Measurements from ENCODE around the gene EMC10.
"Not testable (repeated sequence)": the region's sequence is repeated elsewhere in the genome, so short reads cannot be mapped to it uniquely, and the experiment has no call there.

Gene EMC10

DNA sequence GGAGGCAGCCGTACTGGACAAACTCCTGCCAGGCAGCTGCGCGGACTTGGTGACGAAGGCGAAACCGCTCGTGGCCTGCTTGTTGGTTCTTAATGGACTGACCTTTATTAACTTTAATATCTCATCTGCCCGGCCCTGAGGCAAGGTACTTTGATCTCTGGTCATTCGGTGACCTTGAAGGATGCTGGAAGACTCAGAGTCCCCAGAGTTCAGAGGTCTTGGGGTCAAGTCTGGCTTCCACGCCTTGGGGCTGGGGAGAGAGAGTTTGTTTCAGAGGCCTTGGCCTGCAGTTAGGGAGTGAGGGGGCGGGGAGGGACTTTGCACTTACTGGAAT lies 9.6 kb upstream of the EMC10 start:
- TF ChIP-seq, protein P1, sequence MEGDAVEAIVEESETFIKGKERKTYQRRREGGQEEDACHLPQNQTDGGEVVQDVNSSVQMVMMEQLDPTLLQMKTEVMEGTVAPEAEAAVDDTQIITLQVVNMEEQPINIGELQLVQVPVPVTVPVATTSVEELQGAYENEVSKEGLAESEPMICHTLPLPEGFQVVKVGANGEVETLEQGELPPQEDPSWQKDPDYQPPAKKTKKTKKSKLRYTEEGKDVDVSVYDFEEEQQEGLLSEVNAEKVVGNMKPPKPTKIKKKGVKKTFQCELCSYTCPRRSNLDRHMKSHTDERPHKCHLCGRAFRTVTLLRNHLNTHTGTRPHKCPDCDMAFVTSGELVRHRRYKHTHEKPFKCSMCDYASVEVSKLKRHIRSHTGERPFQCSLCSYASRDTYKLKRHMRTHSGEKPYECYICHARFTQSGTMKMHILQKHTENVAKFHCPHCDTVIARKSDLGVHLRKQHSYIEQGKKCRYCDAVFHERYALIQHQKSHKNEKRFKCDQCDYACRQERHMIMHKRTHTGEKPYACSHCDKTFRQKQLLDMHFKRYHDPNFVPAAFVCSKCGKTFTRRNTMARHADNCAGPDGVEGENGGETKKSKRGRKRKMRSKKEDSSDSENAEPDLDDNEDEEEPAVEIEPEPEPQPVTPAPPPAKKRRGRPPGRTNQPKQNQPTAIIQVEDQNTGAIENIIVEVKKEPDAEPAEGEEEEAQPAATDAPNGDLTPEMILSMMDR (IDR thresholded peaks at IDR 0.05; ENCODE audit: borderline replicate concordance, control extremely low read depth, extremely low read depth, insufficient read depth, missing control alignments), result no peak
- in situ Hi-C loops (cut with MboI; ENCODE audit: low sequenced_read_pairs, unreplicated experiment), result no loop called here
- DNase-seq (ENCODE audit: low spot score), result no peak

DNA sequence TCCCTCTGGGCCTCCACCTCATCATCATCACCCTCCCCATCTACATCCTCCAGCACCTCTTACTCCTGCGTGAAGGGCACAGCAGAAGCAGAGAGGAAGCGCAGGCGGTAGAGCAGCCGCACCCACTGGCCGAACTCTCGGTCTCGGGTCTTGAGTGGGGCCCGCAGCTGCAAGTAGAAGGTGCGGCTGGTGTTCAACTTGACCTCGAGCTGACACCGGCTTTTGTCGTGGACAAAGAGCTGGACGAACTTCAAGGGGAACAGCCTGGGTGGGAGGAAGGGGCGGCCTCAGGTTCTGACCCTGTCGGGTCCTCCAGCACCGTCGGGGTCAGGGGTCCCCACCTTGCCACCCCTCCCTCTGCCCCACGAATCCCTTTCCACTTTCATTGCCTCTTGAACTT lies 8.7 kb upstream of the EMC10 start:
- TF ChIP-seq, protein P1 (IDR thresholded peaks at IDR 0.05; ENCODE audit: borderline replicate concordance, control extremely low read depth, extremely low read depth, insufficient read depth, missing control alignments), result no peak
- DNase-seq (ENCODE audit: low spot score), result no peak
- in situ Hi-C loops (cut with MboI; ENCODE audit: low sequenced_read_pairs, unreplicated experiment), result no loop called here

DNA sequence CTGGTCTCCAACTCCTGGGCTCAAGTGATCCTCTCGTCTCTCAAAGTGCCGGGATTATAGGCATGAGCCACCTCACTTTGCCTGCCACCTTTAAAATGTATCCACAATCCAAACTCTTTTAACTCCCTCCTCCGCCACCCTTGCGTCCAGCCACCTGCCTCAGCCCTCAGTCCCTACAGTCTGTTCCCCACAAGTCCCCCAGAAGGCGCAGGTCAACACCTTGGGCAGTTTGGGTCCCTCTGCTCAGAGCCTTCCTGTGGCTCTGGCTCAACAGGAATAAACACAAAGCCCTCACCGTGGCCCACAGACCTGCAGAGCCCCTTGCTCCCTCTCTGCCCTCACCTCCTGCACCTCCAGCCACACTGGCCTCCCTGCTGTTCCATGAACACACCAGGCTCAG lies 7.5 kb upstream of the EMC10 start:
- no peak for DNase-seq (ENCODE audit: low spot score)
- TF ChIP-seq, protein P1 (IDR thresholded peaks at IDR 0.05; ENCODE audit: borderline replicate concordance, control extremely low read depth, extremely low read depth, insufficient read depth, missing control alignments), result no peak
- in situ Hi-C loops (cut with MboI; ENCODE audit: low sequenced_read_pairs, unreplicated experiment), result no loop called here

DNA sequence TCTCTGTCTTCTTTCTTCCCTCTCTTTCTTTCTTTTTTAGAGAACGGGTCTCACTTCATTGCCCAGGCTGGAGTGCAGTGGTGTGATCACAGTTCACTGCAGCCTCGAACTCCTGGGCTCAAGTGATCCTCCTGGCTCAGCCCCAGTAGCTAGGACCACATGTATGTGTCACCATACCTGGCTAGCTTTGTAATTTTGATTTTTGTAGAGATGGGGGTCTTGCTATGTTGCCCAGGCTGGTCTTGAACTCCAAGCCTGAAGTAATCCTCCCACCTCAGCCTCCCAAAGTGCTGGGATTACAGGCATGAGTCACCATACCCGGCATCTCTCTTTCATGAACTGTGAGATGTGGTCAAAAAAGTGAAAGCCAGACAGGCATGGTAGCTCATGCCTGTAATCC lies 3.0 kb upstream of the EMC10 start:
- in situ Hi-C loops (cut with MboI; ENCODE audit: low sequenced_read_pairs, unreplicated experiment); DNase-seq (ENCODE audit: low spot score): not testable (repeated sequence)

DNA sequence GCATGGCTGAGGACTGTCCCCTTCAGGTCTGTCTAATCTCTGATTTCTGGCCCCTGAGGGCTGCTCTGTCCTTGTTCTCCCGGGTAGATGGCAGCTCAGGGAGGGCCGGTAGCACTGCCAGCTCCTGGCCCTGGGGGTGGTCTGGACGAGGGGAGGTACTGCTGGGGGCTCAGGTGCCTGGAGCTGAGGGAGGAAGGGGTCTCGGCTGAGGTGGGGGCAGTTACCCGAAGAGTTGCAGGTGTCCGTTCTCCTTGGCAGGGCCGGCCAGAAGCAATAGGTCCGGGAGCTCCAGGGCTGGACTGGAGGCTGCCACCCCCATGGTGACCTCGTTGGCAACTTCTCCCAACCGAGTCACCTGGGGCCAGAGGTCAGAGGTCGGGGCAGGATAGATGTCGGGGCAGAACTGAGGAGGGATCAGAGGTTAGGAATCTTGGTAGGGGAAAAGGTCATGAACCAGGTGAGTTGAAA lies 1.2 kb upstream of the EMC10 start:
- TF ChIP-seq, protein P1 (IDR thresholded peaks at IDR 0.05; ENCODE audit: borderline replicate concordance, control extremely low read depth, extremely low read depth, insufficient read depth, missing control alignments), result no peak
- no peak for DNase-seq (ENCODE audit: low spot score)
- in situ Hi-C loops (cut with MboI; ENCODE audit: low sequenced_read_pairs, unreplicated experiment), result no loop called here

DNA sequence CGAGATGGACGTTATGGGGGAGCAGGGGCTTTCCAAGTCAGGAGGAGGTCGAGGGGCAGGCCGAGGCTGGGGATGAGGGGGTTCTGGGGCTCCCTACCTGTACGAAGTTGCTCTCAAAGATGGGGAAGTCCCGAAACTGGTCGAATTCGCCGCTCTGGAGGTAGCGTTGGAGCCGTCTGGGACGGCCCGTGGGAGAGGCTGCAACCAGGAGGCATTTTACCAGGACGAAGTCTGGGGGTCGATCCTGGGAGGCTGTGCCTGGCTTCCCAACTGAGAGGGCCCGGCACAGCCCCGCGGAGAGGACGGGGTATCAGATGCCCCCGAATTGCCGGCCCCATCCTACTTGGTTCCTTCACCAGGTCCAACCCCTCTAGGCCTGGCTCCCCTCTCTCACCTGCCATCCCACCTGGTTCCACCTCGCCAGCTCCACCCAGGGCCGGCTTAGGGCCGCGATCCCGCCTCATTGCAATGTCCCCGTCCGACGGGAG lies 527 bp upstream of the EMC10 start:
- in situ Hi-C loops (cut with MboI; ENCODE audit: low sequenced_read_pairs, unreplicated experiment), result no loop called here
- TF ChIP-seq, protein P1 (IDR thresholded peaks at IDR 0.05; ENCODE audit: borderline replicate concordance, control extremely low read depth, extremely low read depth, insufficient read depth, missing control alignments), result no peak
- DNase-seq (ENCODE audit: low spot score), result no peak

DNA sequence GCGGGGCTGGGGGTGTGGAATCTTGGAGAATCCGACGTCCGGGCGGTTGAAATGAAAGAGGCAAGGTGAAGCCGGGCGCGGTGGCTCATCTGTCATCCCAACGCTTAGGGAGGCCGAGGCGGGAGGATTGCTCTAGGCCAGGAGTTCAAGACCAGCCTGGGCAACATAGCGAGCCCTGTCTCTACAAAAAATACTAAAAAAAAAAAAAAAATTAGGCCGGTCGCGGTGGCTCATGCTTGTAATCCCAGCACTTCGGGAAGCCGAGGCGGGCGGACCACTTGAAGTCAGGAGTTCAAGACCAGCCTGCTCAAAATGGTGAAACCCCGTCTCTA lies 566 bp downstream of the EMC10 start:
- no peak for DNase-seq (ENCODE audit: low spot score)
- in situ Hi-C loops (cut with MboI; ENCODE audit: low sequenced_read_pairs, unreplicated experiment), result no loop called here
- TF ChIP-seq, protein P1 (IDR thresholded peaks at IDR 0.05; ENCODE audit: borderline replicate concordance, control extremely low read depth, extremely low read depth, insufficient read depth, missing control alignments), result no peak

All from GM13976 (cell line).